Nephron (organoid): ENCODE data around the gene DVL3.
"Not testable (repeated sequence)": the region's sequence is repeated elsewhere in the genome, so short reads cannot be mapped to it uniquely, and the experiment has no call there.

Experiments used
- H3K27ac Mint-ChIP-seq, 3 experiments: 2 replicates each; pipeline ENCODE4 v1.8.0; 2020; ENCODE audit warnings: mixed read lengths in 3 of 3, mild to moderate bottlenecking in 2 of 3, moderate library complexity in 1 of 3
- H3K27me3 Mint-ChIP-seq: 2 replicates; pipeline ENCODE4 v1.8.0; 2021; ENCODE audit warnings: low read depth, mild to moderate bottlenecking, moderate library complexity, mixed read lengths
- H3K36me3 Mint-ChIP-seq: 2 replicates; pipeline ENCODE4 v1.8.0; 2020; ENCODE audit warnings: low read depth, mixed read lengths
- H3K4me1 Mint-ChIP-seq: 2 replicates; pipeline ENCODE4 v1.8.0; 2020; ENCODE audit warnings: mixed read lengths
- H3K4me3 Mint-ChIP-seq, 3 experiments: 2 replicates each; pipeline ENCODE4 v1.8.0; 2020; ENCODE audit warnings: mild to moderate bottlenecking in 3 of 3, mixed read lengths in 3 of 3, moderate library complexity in 2 of 3
- H3K9me3 Mint-ChIP-seq: 2 replicates; pipeline ENCODE4 v1.8.0; 2020; ENCODE audit warnings: mixed read lengths
- TF ChIP-seq, protein P1 (sequence below), 3 experiments: fragments of 200-600 bp; sonication (generic); IDR thresholded peaks; one replicate each; pipeline ENCODE4 v1.5.0; 2021; ENCODE audit warnings: antibody characterized with exemption in 3 of 3; ENCODE audit not compliant: unreplicated experiment in 3 of 3

DVL3 gene

DNA sequence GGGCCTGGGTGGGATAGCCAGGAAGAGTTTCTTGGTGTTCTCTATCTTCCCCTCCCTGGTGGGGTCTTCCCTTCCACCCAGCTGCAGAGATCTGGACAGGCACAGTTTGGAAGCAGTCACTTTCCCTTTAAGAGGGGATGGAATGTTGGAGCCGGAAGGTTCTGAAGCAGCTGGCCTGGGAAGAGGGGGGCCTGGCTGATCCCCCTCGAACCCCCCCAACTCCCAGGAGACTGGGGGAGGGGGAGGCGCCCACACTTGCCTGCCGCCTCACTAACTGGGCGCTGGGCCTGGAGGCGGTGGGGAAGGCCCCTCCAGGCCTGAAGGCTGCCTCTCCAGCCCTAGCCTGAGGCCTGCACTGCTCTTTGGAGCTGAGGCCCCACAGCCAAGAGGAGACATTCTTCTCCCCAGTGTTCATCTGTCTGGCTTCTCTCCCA lies 1.4 kb downstream of the DVL3 start:
- H3K27ac Mint-ChIP-seq, result peak overlapping the region; percentile 94 to 99 (median 98)
- peaks cover 52% of the 10 kb centered on the region for H3K4me1 Mint-ChIP-seq
- H3K4me3 Mint-ChIP-seq, result peak overlapping the region; percentile 94 to 100 (median 99)
- H3K27me3 Mint-ChIP-seq, result no peaks in the 10 kb centered on the region
- H3K36me3 Mint-ChIP-seq, result peaks cover 11% of the 10 kb centered on the region
- no peaks in the 10 kb centered on the region for H3K9me3 Mint-ChIP-seq
- TF ChIP-seq, protein P1, sequence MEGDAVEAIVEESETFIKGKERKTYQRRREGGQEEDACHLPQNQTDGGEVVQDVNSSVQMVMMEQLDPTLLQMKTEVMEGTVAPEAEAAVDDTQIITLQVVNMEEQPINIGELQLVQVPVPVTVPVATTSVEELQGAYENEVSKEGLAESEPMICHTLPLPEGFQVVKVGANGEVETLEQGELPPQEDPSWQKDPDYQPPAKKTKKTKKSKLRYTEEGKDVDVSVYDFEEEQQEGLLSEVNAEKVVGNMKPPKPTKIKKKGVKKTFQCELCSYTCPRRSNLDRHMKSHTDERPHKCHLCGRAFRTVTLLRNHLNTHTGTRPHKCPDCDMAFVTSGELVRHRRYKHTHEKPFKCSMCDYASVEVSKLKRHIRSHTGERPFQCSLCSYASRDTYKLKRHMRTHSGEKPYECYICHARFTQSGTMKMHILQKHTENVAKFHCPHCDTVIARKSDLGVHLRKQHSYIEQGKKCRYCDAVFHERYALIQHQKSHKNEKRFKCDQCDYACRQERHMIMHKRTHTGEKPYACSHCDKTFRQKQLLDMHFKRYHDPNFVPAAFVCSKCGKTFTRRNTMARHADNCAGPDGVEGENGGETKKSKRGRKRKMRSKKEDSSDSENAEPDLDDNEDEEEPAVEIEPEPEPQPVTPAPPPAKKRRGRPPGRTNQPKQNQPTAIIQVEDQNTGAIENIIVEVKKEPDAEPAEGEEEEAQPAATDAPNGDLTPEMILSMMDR (IDR thresholded peaks at IDR 0.05; ENCODE audit: unreplicated experiment in 3 of 3), result no peak

DNA sequence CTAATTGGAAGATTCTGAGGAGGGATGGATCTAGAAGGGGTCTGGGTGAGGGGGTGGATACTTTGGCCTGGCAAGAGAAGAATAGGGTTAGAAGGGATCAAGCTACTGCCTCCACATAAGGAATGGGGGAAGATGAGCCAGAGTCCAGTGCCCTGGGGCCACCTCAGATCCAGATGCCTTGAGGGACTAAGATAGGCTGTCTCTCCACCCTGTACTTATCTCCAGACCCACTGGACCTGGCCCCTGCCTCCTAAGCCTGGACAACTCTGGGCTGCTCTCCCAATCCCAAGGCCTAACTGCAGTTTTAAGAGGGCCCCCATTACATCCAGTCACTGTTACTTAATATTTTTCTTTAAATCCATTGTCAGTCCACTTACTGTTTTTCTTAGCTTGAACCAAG lies 2.0 kb downstream of the DVL3 start:
- Mint-ChIP-seq H3K27me3 (no peaks in the 10 kb centered on the region), H3K4me3 (peak overlapping the region; percentile 94 to 100 (median 99)), H3K9me3 (no peaks in the 10 kb centered on the region), H3K36me3 (peaks cover 13% of the 10 kb centered on the region), H3K27ac (peak overlapping the region; percentile 94 to 99 (median 98)), H3K4me1 (peaks cover 55% of the 10 kb centered on the region)
- TF ChIP-seq, protein P1 (IDR thresholded peaks at IDR 0.05; ENCODE audit: unreplicated experiment in 3 of 3), result no peak

DNA sequence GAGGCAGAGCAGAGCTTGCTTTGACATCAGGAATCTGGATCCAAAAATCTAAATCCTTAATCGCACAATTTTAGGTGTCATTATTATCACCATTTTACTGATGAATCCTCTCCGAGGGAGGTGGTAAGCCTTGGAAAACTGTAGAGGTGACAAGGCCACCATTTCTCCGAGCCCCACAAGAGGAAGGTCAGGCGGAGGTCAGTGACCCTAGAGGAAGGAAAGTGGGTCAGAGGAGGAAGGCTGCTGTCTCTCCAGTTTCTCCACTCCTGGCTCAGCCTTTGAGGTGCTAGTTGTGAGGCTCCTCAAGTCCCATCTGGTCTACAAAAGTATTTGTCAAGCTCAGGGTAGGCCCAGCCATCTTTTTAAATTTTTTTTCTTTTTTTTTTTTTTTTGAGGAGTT lies 3.2 kb downstream of the DVL3 start:
- peak overlapping the region in 2 of 3 experiments; percentile 30 to 100 for H3K4me3 Mint-ChIP-seq
- no peaks in the 10 kb centered on the region for H3K27me3 Mint-ChIP-seq
- TF ChIP-seq, protein P1 (IDR thresholded peaks at IDR 0.05; ENCODE audit: unreplicated experiment in 3 of 3), result no peak
- no peaks in the 10 kb centered on the region for H3K9me3 Mint-ChIP-seq
- peak overlapping the region; percentile 22 to 94 (median 59) for H3K27ac Mint-ChIP-seq
- H3K36me3 Mint-ChIP-seq, result peaks cover 22% of the 10 kb centered on the region
- peaks cover 47% of the 10 kb centered on the region for H3K4me1 Mint-ChIP-seq

DNA sequence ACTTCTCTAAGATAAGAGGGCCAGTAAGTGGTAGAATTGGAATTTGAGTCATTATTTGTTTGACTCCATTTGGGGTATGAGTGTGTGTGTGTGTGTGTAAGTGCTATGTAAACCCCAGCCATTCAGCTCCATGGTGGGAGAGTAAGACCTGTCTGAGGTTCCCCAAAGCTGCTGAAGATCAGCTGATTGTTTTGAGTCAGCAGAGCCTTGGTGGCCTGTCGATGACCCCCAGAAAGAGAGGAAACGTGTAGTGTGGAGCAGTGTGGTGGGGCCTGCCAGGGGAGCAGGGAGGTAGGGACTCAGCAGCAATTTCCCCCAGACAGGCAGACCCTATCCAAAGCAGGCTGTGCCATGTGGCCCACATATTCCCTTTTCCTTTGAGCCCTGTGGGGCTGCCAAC lies 5.3 kb downstream of the DVL3 start:
- peaks cover 38% of the 10 kb centered on the region for H3K4me1 Mint-ChIP-seq
- H3K9me3 Mint-ChIP-seq, result no peaks in the 10 kb centered on the region
- peaks cover 39% of the 10 kb centered on the region for H3K36me3 Mint-ChIP-seq
- peak overlapping the region; percentile 5 to 45 (median 36) for H3K4me3 Mint-ChIP-seq
- peak overlapping the region; percentile 58 to 84 (median 81) for H3K27ac Mint-ChIP-seq
- TF ChIP-seq, protein P1 (IDR thresholded peaks at IDR 0.05; ENCODE audit: unreplicated experiment in 3 of 3), result no peak
- no peaks in the 10 kb centered on the region for H3K27me3 Mint-ChIP-seq

DNA sequence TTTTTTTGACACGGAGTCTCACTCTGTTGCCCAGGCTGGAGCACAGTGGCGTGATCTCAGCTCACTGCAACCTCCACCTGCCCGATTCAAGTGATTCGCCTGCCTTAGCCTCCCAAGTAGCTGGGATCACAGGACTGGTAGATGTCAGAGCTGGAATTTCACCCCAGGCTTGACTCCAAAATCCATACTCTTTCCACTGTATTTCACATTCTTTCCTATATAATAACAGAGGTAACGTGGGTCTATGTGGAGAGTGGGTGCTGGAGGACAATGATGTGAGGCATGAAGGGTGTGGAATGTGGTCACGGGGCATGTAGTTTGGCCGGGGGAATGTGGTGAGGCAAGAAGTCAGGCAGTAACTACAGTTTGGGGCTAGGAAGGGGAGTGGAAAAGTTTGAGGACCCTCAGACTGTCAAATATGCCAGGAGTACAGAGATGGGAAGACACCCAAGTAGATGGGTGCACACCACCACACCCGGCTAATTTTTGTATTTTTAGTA lies 7.4 kb downstream of the DVL3 start:
- H3K27me3 Mint-ChIP-seq, H3K4me3 Mint-ChIP-seq: not testable (repeated sequence)
- H3K36me3 Mint-ChIP-seq, result peaks cover 59% of the 10 kb centered on the region

DNA sequence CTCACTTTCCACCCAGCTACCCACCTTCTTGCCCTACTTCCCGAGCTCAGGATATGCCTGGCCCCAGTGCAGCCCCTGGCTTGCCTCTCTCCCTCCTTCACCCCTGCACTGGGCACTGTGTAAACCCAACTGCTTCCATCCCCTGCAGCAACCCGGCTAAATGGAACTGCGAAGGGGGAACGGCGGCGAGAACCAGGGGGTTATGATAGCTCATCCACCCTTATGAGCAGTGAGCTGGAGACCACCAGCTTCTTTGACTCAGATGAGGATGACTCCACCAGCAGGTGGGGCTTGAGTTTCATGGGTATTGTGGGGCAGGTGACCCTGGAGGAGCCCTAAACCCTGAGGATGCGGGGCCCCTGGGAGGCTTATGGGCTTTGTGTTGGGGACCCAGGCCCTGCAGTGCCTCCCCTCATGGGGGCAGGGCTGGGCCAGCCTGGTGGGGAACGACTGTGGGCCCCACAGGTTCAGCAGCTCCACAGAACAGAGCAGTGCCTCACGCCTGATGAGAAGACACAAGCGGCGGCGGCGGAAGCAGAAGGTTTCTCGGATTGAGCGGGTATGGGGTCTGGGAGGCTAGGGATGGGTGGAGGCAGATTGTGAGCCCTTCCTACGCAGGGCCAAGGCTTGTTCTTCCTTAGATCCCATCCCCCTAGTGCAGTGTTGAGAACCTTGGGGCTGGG lies 9.6 kb downstream of the DVL3 start:
- peaks cover 20% of the 10 kb centered on the region for H3K4me1 Mint-ChIP-seq
- no peak overlapping the region for H3K4me3 Mint-ChIP-seq
- H3K36me3 Mint-ChIP-seq, result peaks cover 69% of the 10 kb centered on the region
- TF ChIP-seq, protein P1 (IDR thresholded peaks at IDR 0.05; ENCODE audit: unreplicated experiment in 3 of 3), result no peak
- H3K9me3 Mint-ChIP-seq, result no peaks in the 10 kb centered on the region
- H3K27me3 Mint-ChIP-seq, result no peaks in the 10 kb centered on the region
- H3K27ac Mint-ChIP-seq, result no peak overlapping the region

More for the DNA sequence above, 7.4 kb downstream of the DVL3 start:
- peaks cover 29% of the 10 kb centered on the region for H3K4me1 Mint-ChIP-seq
- H3K9me3 Mint-ChIP-seq, H3K27ac Mint-ChIP-seq: not testable (repeated sequence)
